Measurements from ENCODE around the gene CLEC14A. TPM values are rescaled to one million over a fixed set of nuclear protein-coding genes. Genes with fewer than 3 reads are reported as not detected.

CLEC14A gene, protein sequence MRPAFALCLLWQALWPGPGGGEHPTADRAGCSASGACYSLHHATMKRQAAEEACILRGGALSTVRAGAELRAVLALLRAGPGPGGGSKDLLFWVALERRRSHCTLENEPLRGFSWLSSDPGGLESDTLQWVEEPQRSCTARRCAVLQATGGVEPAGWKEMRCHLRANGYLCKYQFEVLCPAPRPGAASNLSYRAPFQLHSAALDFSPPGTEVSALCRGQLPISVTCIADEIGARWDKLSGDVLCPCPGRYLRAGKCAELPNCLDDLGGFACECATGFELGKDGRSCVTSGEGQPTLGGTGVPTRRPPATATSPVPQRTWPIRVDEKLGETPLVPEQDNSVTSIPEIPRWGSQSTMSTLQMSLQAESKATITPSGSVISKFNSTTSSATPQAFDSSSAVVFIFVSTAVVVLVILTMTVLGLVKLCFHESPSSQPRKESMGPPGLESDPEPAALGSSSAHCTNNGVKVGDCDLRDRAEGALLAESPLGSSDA
- total RNA-seq, result 4.1 TPM

DNA sequence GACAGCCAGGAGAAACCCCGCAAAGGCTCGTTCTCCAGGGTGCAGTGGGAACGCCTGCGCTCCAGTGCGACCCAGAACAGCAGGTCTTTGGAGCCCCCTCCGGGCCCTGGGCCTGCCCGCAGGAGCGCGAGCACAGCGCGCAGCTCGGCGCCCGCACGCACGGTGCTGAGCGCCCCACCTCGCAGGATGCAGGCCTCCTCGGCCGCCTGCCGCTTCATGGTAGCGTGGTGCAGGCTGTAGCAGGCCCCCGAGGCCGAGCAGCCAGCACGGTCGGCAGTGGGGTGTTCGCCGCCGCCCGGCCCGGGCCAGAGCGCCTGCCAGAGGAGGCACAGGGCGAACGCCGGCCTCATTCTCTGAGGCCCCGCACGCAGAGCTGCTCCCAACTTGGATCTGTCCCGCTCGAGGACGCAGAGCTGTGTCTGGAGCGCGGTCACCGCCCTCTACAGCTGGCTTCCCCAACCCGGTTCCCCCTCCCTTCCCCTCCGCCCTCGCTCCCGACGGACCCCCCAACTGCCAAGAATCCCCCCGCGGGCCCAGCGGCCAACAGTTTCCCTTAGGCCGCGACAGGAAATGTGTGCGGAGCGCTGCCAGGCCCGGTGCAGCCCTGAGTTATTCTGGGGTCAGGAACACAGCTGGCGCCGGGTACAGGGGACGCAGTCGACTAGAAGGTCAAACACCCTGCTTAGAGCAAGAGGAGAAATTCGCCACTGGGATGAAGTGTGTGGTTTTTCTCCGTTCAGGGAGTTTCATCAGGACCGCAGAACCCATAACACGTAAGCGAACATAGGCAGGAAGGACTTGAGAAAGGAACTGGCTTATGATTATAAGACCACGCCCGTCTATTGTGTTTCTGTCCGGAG, at the start of gene CLEC14A:
Gene CLEC14A, minus strand, starts transcription at position 421 of the 860 bp plus-strand sequence. Its CDS starts 71 bp downstream, at position 350.

DNA sequence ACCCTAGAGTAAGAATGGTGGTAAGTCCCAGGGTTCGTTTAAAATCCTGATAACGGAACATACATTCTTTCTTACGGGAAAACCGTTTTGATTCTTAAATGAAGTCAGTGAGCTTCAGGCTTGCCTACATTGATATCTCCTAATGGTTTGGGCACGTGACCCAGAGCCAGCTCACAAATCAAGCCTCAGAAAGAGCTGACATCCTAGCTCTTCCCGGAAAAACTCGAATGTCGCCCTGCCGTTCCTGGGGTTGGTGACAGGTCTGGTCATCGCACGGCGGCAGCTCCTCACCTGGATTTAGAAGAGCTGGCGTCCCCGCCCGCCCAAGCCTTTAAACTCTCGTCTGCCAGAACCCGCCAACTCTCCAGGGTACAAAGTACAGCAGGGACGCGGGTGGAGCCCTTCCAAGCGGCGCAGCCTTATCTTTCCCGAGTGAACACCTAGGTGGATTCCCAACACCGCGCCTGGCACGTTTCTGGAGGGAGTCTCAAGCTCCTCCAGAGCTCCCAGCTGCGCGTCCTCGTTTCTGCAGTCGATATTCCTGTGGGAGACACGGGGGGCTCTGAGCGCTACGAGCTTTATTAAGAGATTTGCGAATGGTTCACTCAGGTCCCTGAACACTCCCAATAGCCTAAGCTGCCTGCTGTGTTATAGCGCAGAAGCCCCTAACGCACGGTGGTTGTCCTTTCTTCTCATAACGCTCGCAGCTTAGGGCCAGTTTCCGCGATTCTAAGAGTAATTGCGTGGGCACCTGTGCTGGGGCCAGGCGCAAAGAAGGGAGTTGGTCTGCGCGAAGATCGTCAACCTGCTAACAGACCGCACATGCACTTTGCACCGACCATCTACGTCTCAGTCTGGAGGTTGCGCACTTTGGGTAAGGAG, 47.9 kb downstream of the CLEC14A start, which contains the start of gene SSTR1:
Gene SSTR1, plus strand, starts transcription at position 169 of the 882 bp plus-strand sequence. CDS start 1,486 bp downstream, outside the sequence.

Other genes starting within 250 kb of the CLEC14A start
- gene SSTR1, start 48.2 kb downstream of the CLEC14A start, total RNA-seq, result 10.0 TPM